ENCODE measurements around the gene EPSTI1.
A peak's percentile ranks its signal among the peaks of the same experiment; 100 is the strongest.
"Not testable (repeated sequence)": the region's sequence is repeated elsewhere in the genome, so short reads cannot be mapped to it uniquely, and the experiment has no call there.

The EPSTI1 gene

DNA sequence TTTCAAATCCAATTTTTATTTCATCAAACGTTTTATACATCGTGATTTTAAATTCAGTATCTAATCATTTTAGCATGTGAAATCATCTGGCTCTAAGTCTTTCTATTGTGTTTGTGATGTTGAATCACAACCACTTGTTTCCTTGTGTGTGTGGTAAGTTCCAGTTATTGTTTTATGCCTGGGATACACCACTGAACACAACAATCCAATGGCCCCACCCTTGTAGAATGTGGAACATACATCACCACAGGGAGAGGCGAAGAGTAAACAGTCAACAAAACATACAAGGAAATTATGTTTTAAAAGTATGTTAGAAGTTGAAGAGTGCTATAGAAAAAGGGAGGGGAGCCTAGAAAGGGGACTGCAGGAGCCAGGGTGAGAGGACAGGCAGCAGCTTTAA is 100.5 kb downstream of the EPSTI1 start:
- no peak for DNase-seq

GRCh38 chr13:42885325-42885724 is 106.7 kb downstream of the EPSTI1 start:
- DNase-seq: no peak

GRCh38 chr13:42883771-42884467 is 108.1 kb downstream of the EPSTI1 start:
- DNase-seq: peak; percentile 85

GRCh38 chr13:42883142-42883541 is 108.9 kb downstream of the EPSTI1 start:
- peak; percentile 50 for DNase-seq

GRCh38 chr13:42880056-42880605 is 111.9 kb downstream of the EPSTI1 start:
- DNase-seq: peak; percentile 26

- peak; percentile 75 for DNase-seq
These were observed 113.3 kb downstream of the EPSTI1 start for GRCh38 chr13:42878721-42879120.

- peak; percentile 87 for DNase-seq
These were observed 115.0 kb downstream of the EPSTI1 start for GRCh38 chr13:42876887-42877545.

DNA sequence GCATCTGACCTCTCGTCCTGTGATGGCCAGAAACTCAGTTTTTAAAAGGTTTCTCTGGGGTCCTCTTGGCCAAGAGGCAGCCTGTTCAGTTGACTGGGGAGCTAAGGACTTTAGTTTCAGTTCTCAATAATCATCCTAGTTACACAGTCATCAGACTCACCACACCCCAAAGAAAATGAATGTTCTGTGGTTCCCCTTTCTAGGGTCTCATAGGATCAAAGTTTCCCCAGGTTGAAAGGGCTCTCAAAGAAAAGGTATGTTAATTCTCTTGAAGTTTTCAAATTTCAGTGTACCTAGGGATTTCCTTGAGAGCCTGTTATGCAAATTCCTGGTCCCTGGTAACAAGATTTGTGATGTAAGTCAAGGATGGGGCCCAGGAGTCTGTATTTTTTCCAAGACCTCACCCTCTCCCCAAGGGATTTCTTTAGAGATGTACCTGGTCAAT is 115.7 kb downstream of the EPSTI1 start:
- peak; percentile 12 for DNase-seq

- peak; percentile 81 for DNase-seq
These were observed 116.4 kb downstream of the EPSTI1 start for GRCh38 chr13:42875475-42876269.

GRCh38 chr13:42874221-42874620 is 117.8 kb downstream of the EPSTI1 start:
- DNase-seq: peak; percentile 65

- peak; percentile 85 for DNase-seq
These were observed 119.0 kb downstream of the EPSTI1 start for GRCh38 chr13:42873081-42873480.

DNA sequence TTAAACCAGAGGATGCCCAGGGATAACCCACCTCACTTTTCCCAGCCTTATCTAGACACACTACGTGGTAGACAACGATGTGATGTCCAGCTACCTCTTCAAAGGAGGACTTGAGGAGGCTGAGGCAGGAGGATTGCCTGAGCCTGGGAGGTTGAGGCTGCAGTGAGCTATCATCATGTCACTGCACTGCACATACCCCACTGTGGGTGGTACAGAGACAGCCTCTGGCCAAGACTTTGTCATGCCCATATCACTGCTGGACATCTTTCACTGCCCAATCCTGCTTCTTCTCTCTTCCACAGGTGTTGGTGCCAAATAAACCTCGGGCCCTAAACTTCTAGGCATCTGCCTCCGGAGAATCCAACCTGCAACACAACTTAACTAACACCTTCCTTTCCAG is 124.8 kb downstream of the EPSTI1 start:
- DNase-seq: no peak

GRCh38 chr13:42865768-42866102 is 126.3 kb downstream of the EPSTI1 start:
- peak; percentile 19 for DNase-seq

DNA sequence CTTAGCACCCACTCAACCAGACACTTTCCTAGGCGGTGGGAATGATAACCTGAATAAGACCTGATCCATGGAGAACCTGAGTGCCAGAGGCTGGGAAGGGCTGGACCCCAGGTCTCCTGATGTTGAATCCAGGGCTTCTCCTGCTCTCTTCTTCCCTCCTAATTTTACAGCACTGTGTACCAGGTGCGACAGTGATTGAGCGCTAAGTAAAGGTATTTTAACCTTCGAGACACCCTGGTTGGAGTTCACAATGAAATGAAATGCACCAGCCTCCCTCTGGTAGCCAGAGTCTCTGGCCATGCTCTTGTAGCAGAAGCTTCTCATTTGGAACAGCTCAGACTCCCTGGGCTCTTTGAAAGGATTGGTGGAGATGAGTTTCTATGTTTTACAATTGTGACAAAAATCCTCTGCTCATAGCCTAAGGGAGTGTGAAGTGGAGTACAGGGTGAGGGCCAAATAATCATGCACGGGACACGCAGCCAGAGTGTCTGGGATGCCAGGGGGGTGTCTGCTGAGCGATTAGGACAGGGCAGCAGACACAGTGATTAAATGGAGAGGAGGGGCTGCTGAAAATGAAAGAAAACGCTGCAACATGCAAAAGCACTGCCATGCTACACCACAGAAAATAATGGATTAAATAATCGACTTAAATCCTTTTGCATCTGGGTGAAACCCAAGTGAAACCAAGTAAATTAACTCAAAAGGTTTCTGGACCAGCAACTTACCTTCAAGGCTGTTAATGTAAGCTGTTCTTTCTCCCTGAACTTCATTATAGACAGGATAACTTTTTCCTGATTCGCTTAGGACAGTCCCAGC is 126.9 kb downstream of the EPSTI1 start:
- DNase-seq: no peak

DNA sequence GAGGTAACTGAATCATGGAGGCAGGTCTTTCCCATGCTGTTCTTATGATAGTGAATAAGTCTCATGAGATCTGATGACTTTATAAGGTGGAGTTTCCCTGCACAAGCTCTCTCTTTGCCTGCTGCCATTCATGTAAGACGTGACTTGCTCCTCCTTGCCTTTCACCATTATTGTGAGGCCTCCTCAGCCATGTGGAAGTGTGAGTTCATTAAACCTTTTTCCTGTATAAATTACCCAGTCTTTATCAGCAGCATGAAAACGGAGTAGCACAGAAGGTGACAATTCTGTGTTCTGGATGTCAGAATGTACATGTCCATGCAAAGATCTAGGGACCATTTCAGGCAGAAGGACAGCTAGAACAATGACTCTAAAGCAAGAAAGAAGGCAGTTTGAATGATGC is 129.7 kb downstream of the EPSTI1 start:
- DNase-seq: not testable (repeated sequence)

- no peak for DNase-seq
These were observed 131.6 kb downstream of the EPSTI1 start for GRCh38 chr13:42860485-42860884.

DNA sequence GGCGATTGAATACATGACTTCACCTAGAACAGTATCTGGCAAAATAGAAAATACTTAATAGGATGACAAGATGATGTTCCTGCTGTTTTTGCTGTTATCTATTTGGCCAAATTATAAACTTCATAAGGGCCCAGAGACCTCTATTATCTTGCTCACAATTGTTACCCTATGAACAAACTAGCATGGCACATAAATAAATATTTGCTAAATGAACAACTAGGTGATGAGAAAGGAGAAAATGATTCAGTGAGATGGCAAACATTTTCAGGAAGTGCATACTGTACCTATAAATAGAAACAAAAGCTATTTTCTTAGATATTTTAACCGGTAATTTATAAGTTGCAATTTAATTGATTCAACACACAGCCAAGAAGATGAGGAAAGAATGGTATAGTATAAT is 132.3 kb downstream of the EPSTI1 start:
- no peak for DNase-seq

DNA sequence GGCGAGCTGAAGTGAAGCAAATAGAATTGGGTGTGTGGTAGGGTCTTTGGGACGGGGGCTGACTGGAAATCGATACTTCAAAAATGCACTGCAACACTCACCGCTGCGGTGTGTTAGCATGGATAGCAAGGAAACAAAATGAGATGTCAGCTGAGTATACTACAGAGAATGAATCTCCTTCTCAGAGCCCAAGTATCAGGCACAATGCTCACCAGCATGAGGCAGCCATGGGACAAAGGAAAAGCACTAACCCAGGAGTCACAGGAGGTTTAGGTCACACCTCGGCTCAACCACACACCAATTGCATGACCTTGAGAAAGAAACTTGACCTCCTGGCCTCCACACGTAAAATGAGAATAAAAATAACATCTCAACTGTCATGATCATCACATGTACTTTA is 136.6 kb downstream of the EPSTI1 start:
- DNase-seq: no peak

DNA sequence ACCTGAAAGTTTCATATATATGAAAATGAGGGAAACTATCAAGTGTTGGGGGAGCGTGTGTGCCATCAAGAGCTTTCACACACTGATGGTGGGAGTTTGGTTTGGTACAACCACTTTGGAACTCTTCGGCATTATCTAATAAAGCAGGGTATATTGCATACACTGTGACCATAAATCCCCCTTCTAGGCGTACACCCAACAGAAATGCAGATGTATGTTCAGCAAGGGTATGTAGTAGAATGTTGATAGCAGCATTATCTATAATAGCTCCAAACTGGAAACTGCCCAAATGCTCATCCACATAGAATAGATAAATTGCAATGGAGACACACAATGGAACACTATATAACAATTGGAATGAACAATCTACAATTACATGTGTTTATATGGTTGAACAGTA is 139.9 kb downstream of the EPSTI1 start:
- no peak for DNase-seq

DNA sequence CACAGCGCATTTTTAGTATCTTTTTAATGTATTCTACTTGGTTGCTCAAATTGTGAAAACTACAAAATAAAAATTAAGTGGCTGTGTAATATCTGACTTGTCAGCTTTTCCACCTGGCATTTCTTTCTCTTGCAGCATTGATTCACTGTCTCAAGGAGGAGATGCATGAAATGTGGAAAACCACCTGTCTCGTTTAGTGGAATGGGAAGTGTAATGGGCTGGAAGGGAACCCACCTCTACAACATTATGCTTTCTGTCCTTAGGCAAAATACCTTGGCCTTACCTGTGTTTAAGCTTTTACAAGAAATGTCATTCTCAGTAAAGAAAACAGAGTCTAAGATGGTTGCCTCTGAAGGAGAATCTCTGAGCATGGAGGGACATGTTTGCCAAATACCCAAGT is 142.8 kb downstream of the EPSTI1 start:
- no peak for DNase-seq

DNA sequence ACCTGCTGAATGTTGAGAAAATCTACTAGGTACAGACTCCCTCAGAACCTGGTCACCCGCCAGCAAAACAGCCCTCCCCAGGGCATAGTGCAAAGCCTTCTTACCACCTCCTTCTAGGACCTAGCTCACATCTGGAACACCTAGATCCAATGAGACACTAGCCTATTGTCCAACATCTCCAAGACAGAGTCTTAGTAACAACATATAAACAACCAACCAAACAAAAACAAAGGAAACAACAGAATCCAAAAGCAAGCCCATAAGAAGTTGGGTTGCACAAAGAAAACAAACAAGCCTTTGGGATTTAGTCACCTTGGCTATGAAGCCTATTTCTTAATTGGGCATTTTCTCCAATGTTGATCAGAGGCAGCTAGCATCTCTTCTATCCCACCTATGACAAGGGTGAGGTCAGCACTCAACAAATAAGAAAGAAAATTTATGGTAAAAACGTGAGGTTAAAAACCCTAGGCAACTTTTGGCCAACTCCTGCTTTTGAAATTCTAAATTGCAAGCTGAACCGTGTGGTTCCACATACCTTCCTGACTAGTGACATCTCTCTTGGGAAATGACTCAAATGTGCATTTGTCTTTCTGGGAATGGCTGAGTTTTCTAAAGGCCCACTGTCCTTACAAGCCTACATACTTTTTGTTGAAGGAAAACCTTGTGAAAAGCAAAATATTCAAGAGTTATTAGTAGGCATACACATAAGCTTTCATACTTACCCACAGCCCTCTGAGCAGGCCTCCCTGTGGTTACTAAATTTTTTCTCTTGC is 144.0 kb downstream of the EPSTI1 start:
- DNase-seq: peak; percentile 98

Measured in fibroblast of skin of right biceps (primary cell).